ENCODE measurements around the gene ADAMTS6. TPM values are rescaled to one million over a fixed set of nuclear protein-coding genes. Genes with fewer than 3 reads are reported as not detected.

Gene ADAMTS6
- total RNA-seq, 1 experiment from 2014 or later = 1.5 TPM

DNA sequence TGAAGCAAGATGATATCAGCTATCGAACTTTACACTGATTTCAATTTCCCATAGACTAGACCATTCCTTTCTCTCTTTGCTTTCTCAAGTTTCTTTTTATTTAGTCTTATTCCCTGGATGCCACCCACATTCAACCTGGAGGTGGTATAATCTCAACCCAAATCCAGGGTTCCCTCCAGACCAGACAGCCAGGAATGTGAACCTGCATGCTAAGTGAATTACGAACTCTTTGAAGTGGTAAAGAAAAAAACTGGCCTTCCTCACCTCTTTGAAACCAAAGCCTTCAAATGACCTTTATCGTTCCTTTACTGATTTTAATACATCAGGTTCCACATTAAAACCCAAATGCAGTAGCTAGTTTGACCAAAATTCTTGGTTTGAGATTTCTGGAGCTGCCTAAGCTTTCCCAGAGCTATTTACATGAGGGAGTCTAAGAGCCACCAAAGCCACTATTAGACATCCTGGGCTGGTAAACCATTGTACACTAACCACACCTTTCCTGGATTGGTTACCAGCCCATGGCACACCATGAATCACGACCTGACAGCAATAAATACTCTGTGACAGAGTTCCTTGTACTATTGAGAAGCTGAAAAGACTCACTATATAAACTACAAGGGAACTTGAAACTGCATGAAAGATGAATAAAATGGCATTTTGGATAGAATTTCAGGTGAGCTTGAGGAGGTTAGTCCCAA, 323.7 kb downstream of the ADAMTS6 start:
- Histone ChIP-seq H3K36me3 (replicated peaks; ENCODE audit: control insufficient read depth, insufficient read depth, low read length) (no peaks in the 10 kb centered on the region), H3K4me3 (ENCODE audit: insufficient read depth, low read depth, low read length) (no peak overlapping the region), H3K27me3 (ENCODE audit: control insufficient read depth, insufficient read depth, low read length) (no peaks in the 10 kb centered on the region)
- no peak for DNase-seq

DNA sequence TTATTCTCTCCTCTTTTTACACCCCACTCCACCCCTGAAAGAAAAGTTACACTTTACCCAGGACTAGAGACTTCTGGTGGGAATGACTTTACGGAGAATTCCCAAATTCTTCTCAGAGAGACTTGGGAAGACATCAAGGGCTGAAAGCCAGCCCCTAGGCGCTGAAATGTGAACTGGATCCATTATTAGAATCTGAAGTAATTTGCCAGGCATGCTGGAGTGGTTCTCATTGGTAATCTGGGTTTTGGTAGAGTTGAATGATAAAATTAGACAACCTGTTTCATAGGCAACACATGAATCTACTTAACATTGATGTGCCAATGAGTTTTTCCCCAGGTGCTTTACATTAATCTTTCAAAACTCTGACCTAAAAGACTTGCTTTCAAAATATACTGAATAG, 324.8 kb downstream of the ADAMTS6 start:
- DNase-seq = no peak
- no peak overlapping the region for H3K4me3 ChIP-seq (ENCODE audit: insufficient read depth, low read depth, low read length)
- no peaks in the 10 kb centered on the region for H3K27me3 ChIP-seq (ENCODE audit: control insufficient read depth, insufficient read depth, low read length)
- H3K36me3 ChIP-seq (replicated peaks; ENCODE audit: control insufficient read depth, insufficient read depth, low read length) = no peaks in the 10 kb centered on the region

DNA sequence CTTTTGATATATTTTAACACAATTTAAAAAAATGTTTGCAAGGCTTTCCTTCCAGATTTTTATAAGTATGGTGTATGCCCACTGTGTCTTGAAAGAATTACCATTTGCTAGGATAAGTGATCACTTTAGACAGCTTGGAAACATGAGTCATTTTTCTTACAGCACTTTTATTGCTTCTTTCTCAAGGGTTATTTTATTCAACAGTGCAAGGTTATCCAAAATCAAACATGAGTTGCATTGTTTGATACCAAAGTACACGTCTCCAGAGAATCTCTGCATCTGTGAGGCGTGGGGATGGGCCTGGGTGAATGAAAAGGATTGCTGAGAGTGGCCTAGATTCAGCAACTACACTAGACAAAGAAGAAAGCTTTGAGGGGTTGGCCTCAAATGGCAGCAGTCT, 329.6 kb downstream of the ADAMTS6 start:
- no peaks in the 10 kb centered on the region for H3K27me3 ChIP-seq (ENCODE audit: control insufficient read depth, insufficient read depth, low read length)
- no peak overlapping the region for H3K4me3 ChIP-seq (ENCODE audit: insufficient read depth, low read depth, low read length)
- DNase-seq = no peak
- no peaks in the 10 kb centered on the region for H3K36me3 ChIP-seq (replicated peaks; ENCODE audit: control insufficient read depth, insufficient read depth, low read length)

DNA sequence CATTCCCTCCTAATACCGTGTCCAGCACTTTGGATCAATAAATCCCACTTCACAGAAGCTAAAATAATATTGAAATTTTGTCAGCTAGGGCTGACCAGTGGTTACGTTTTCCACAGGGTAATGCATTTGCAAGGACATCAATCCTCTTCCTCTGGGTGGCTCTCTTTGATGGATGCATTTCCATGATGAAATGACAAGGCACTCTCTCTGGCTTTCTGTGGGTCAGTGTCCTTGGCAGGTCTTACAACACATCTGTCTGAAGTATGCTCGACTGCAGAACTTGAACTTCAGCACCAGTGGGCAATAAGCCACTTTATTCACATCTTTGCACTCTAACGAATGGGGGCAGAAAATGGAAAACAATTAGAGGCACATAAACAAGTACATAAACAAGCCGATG, 330.1 kb downstream of the ADAMTS6 start:
- Histone ChIP-seq H3K36me3 (replicated peaks; ENCODE audit: control insufficient read depth, insufficient read depth, low read length) (no peaks in the 10 kb centered on the region), H3K4me3 (ENCODE audit: insufficient read depth, low read depth, low read length) (no peak overlapping the region), H3K27me3 (ENCODE audit: control insufficient read depth, insufficient read depth, low read length) (no peaks in the 10 kb centered on the region)
- no peak for DNase-seq

DNA sequence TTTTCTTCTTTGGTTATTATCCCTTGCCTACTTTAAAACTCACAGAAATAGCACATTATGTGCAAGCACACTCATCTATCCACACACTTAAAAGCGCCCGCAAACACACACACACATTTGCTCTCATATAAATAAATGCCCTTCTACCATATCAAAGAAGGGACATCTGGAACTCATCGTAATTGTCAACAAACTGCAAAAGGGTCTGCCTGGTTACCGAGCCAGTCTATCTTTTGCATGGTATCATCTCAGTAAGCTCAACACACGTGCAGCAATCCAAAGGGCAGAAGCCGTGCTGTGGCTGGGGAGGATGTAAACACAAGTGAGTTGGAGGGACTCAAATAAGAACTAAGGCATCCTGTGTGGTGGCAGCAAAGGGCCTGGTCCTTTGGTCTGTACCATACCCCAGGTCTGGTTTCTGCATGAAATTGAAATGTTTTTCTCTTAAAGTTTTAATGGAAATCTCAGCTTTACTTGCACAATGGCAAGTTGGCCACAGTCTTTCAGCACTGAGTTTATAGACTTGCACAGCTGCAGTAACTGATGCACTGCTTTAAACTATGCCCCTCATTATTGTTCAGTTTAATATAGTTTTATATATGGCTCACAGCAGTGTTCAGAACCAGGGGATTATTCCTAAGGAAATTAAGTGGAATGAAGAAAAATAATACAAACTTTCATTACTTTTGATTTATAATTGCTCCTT, 331.0 kb downstream of the ADAMTS6 start:
- Histone ChIP-seq H3K4me3 (ENCODE audit: insufficient read depth, low read depth, low read length) (no peak overlapping the region), H3K36me3 (replicated peaks; ENCODE audit: control insufficient read depth, insufficient read depth, low read length) (no peaks in the 10 kb centered on the region), H3K27me3 (ENCODE audit: control insufficient read depth, insufficient read depth, low read length) (no peaks in the 10 kb centered on the region)
- DNase-seq = no peak

DNA sequence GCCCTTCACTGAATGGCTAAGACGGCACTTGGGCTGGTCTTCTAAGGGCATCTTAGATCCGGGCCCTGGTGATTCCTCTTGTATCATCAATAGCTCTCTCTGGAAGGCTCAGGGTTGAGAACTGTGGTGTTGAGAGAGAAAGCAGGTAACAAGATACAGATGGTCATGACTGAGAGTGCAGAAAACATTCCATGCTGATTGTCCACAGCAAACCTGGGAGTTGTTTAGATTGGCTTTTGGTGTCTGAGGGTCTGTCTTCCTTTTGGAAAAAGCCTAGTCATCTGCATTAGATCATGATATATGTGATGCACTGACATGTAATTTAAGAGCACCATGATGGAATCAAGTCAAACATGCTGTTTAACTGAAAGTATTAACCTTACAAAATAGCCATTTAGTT, 331.9 kb downstream of the ADAMTS6 start:
- H3K27me3 ChIP-seq (ENCODE audit: control insufficient read depth, insufficient read depth, low read length) = no peaks in the 10 kb centered on the region
- DNase-seq = no peak
- no peak overlapping the region for H3K4me3 ChIP-seq (ENCODE audit: insufficient read depth, low read depth, low read length)
- no peaks in the 10 kb centered on the region for H3K36me3 ChIP-seq (replicated peaks; ENCODE audit: control insufficient read depth, insufficient read depth, low read length)

DNA sequence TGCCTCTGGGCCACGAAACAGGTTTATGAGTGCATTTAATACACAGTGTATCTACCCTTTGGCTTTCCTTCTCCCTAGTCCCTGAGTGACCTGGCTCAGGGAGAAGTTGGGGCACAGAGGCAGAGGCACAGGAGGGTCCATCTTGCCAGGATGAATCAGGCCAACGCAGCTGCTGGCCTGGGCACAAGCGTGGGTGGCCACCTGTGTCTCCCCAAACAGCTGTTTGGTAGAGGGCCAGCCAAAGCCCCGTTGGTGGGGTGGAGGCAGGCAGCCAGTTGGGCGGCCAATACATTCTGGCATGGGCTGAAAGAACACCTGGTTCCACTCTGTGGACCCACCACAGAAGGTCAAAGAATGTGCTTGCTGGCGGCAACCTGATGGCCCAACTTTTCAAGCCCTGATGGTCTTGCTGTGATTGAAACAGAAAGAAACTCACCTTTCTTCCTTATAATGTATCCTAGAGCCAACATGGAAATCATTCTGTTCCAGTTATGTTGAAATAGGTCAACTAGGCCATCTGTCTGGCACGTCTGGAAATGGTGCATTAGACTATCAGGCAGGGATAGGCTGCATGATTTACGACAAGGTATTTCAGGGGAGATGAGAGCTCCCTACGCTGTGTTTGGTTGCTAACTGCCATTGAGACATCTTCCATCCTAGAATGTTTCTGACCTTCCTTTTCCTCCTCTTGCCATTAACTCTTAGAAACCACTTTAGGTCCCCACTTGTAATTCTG, 337.4 kb downstream of the ADAMTS6 start:
- DNase-seq = no peak
- Histone ChIP-seq H3K27me3 (ENCODE audit: control insufficient read depth, insufficient read depth, low read length) (no peaks in the 10 kb centered on the region), H3K36me3 (replicated peaks; ENCODE audit: control insufficient read depth, insufficient read depth, low read length) (no peaks in the 10 kb centered on the region), H3K4me3 (ENCODE audit: insufficient read depth, low read depth, low read length) (no peak overlapping the region)

DNA sequence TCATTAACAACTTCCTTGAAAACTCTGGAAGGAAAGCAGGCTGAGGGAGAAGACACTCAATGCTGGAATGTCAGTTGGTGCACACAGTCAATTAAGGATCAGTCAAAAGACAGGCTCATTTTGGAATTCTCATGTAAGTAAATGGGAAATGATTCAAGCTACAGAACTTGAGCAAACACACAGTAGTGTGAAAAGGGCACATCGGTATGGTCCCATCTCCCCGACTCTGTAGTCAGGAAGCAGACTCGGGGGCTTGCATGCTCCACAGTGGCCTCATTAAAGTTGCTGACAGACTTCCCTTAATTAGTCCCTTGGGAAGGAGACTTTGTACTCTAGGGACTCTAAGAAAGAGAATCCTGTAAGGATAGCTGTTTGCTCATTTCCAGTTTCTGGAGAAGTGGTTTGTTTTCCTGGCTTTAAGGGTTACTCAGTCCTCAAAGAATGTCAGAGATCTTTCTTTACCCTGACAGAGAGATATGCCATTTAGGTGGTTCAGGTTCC, 339.2 kb downstream of the ADAMTS6 start:
- no peaks in the 10 kb centered on the region for H3K27me3 ChIP-seq (ENCODE audit: control insufficient read depth, insufficient read depth, low read length)
- no peak overlapping the region for H3K4me3 ChIP-seq (ENCODE audit: insufficient read depth, low read depth, low read length)
- H3K36me3 ChIP-seq (replicated peaks; ENCODE audit: control insufficient read depth, insufficient read depth, low read length) = no peaks in the 10 kb centered on the region
- DNase-seq = peak; percentile 41

DNA sequence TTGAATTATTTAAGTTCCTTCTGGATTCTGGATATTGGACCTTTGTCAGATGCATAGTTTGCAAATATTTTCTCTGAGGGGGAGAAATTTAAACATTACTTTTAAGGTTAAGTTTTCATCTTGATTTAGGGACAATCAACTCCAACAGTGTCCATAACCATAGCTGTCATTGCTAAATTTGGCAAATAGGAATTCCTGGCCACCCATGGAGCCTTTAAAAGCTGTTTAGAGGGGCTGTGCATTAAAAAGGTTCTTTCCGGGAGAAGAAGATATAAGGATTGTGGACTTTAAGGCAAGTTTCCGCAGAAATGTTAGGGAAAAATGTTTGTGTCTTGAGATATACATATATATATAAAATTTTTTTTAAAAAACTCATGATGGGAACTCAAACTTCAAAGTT, 339.7 kb downstream of the ADAMTS6 start:
- no peaks in the 10 kb centered on the region for H3K36me3 ChIP-seq (replicated peaks; ENCODE audit: control insufficient read depth, insufficient read depth, low read length)
- DNase-seq = no peak
- H3K27me3 ChIP-seq (ENCODE audit: control insufficient read depth, insufficient read depth, low read length) = no peaks in the 10 kb centered on the region
- H3K4me3 ChIP-seq (ENCODE audit: insufficient read depth, low read depth, low read length) = no peak overlapping the region

DNA sequence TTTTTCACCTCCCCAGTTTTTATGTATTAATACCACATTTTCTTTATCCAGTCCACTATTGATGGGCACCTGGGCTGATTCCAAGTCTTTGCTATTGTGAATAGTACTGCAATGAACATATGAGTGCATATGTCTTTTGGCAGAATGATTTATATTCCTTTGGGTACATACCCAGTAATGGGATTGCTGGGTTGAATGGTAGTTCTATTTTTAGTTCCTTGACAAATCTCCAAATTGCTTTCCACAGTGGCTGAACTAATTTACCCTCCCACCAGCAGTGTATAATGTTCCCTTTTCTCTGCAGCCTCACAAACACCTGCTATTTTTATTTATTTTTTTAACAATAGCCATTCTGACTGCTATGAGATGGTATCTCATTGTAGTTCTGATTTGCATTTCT, 340.2 kb downstream of the ADAMTS6 start:
- Histone ChIP-seq H3K27me3 (ENCODE audit: control insufficient read depth, insufficient read depth, low read length) (no peaks in the 10 kb centered on the region), H3K4me3 (ENCODE audit: insufficient read depth, low read depth, low read length) (no peak overlapping the region), H3K36me3 (replicated peaks; ENCODE audit: control insufficient read depth, insufficient read depth, low read length) (no peaks in the 10 kb centered on the region)
- no peak for DNase-seq

DNA sequence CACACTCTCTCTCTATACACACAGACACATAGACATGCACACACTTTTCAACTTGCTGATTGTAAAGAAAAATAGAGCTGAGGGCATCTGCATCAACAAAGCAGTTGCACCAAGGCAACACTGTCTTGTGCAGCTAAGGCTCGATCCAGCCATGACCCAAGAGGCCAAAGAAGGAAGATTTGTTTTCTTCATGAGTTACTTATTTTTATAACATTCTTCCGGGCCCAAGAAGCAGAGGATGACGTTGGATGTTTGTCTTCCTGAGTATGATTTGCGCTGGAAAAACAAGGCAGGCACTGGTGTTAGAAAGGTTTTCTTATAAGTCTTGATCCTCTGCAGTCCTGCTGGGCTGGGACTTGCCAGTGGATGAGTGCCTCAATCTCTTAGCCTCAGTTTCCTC, 344.1 kb downstream of the ADAMTS6 start:
- Histone ChIP-seq H3K36me3 (replicated peaks; ENCODE audit: control insufficient read depth, insufficient read depth, low read length) (no peaks in the 10 kb centered on the region), H3K27me3 (ENCODE audit: control insufficient read depth, insufficient read depth, low read length) (no peaks in the 10 kb centered on the region), H3K4me3 (ENCODE audit: insufficient read depth, low read depth, low read length) (no peak overlapping the region)
- no peak for DNase-seq

DNA sequence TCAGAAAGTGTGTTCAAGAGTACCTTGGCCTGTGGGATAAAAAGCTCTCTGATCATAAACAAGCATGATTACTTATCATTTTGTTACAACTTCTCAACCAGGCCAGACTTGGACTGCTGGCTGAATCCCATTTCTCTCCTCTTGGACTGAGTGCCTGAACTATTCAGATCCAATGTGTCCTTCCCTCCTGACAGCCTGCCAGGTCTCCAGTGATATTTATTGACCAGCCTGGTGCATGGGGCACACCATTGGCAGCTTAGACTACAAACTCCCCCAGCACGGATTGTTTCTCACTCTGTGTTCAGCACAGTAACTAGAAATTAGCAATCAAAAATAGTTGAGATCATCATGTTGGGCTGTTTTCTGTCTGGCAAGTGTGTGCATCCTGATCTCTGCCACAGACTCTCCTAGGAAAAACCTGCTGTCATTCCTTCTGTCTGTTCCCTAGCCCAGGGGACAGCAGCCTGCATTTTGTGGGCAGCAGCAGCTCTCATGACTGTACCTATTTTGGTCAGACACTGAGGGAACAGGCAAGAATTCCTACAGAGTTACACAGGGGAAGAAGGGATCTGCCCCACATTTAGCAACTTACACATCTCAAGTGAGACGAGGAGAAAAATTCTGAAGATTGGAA, 348.1 kb downstream of the ADAMTS6 start:
- DNase-seq = no peak
- Histone ChIP-seq H3K27me3 (ENCODE audit: control insufficient read depth, insufficient read depth, low read length) (no peaks in the 10 kb centered on the region), H3K4me3 (ENCODE audit: insufficient read depth, low read depth, low read length) (no peak overlapping the region), H3K36me3 (replicated peaks; ENCODE audit: control insufficient read depth, insufficient read depth, low read length) (no peaks in the 10 kb centered on the region)

DNA sequence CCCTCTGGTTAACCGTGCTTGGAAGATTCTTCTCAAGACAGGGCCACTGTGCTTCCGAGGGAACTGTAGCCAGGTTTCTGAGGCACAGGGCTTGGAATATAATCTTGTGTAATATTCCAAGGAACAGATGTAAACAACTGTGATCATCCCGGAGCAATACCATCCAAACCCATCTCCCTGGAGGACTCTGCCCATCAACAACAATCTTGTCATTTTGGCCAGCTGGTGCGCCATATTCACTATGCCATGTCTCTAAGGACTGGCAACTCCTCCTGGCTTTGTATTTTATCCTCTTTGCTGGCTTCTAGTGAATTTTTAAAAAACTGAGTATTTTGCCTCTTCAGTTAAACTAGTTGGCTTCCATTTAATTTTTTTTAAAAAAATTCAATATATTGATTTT, 349.3 kb downstream of the ADAMTS6 start:
- no peak for DNase-seq
- no peak overlapping the region for H3K4me3 ChIP-seq (ENCODE audit: insufficient read depth, low read depth, low read length)
- no peaks in the 10 kb centered on the region for H3K27me3 ChIP-seq (ENCODE audit: control insufficient read depth, insufficient read depth, low read length)
- no peaks in the 10 kb centered on the region for H3K36me3 ChIP-seq (replicated peaks; ENCODE audit: control insufficient read depth, insufficient read depth, low read length)

DNA sequence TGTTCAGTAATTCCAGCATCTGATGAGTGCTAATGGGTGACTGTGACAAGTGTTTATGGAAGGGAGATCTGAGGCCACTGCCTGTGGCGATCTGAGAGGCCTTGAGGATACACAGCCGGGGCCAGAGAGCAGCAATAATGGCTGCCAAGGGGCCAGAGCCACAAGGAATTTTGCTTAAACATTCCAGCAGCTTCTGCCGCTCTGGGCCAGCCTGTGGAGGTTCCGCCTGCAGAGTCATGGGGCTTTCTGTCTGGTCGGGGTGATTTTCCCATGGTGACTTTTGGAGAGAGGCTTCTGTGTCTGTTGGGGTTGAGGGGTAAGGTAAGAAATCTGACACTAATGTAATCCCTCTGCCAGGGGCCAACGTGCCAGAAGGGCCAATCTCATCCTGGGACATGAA, 353.5 kb downstream of the ADAMTS6 start:
- no peak for DNase-seq

More for the DNA sequence above, 353.5 kb downstream of the ADAMTS6 start:
- H3K27me3 ChIP-seq (ENCODE audit: control insufficient read depth, insufficient read depth, low read length) = no peaks in the 10 kb centered on the region
- H3K4me3 ChIP-seq (ENCODE audit: insufficient read depth, low read depth, low read length) = no peak overlapping the region
- no peaks in the 10 kb centered on the region for H3K36me3 ChIP-seq (replicated peaks; ENCODE audit: control insufficient read depth, insufficient read depth, low read length)
